HEK293 (cell line): ENCODE results near the gene CAMK2G.

ENCODE experiments used
- CTCF ChIA-PET: fragments of 350-600 bp; formaldehyde crosslinking; extraction: SDS; loops from one replicate; lab custom pipeline; 2021; ENCODE audit warnings: antibody characterized with exemption; lab: Yijun Ruan, JAX
- POLR2A ChIA-PET: fragments of 300-600 bp; formaldehyde crosslinking; extraction: SDS; loops from one replicate; lab custom pipeline; 2020; ENCODE audit warnings: antibody characterized with exemption, inconsistent platforms; lab: Yijun Ruan, JAX
- H3K27ac ChIP-seq: fragments of 200-500 bp; sonication (Bioruptor generic); 2 replicates; pipeline ENCODE4 v1.5.1; 2014; ENCODE audit warnings: low read depth, low read length, control low read depth, inconsistent platforms; ENCODE audit errors: extremely low read depth
- H3K36me3 ChIP-seq, 2 experiments: fragments of 200-500 bp in 1 of 2; sonication (Bioruptor generic) in 1 of 2; 1 replicate in 1 of 2; 2 replicates in 1 of 2; pipeline ENCODE4 v1.5.1; 2014 to 2017; ENCODE audit warnings: inconsistent platforms in 2 of 2, low read length in 2 of 2; ENCODE audit not compliant: control insufficient read depth in 2 of 2, insufficient read depth in 1 of 2
- H3K4me1 ChIP-seq: fragments of 200-500 bp; sonication (Bioruptor generic); 2 replicates; pipeline ENCODE4 v1.5.1; 2014; ENCODE audit warnings: mild to moderate bottlenecking, low read length, inconsistent platforms; ENCODE audit not compliant: control insufficient read depth, insufficient read depth
- H3K4me3 ChIP-seq: 2 replicates; pipeline ENCODE4 v1.5.1; 2011; ENCODE audit warnings: low read depth, mild to moderate bottlenecking, control low read depth, low read length, moderate library complexity
- H3K9me3 ChIP-seq: fragments of 200-500 bp; sonication (Bioruptor generic); 2 replicates; pipeline ENCODE4 v1.5.1; 2014; ENCODE audit warnings: low read depth, low read length, inconsistent platforms; ENCODE audit not compliant: control insufficient read depth, insufficient read depth
- FEZF1 ChIP-seq: fragments of 450-650 bp; formaldehyde crosslinking; IDR thresholded peaks from 2 replicates; pipeline ENCODE4 v1.5.1; 2016; ENCODE audit warnings: missing biosample characterization, missing genetic modification characterization
- GLIS2 ChIP-seq: fragments of 450-650 bp; formaldehyde crosslinking; IDR thresholded peaks from 2 replicates; pipeline ENCODE4 v1.5.1; 2016; ENCODE audit warnings: missing biosample characterization, missing genetic modification characterization
- HOXC10 ChIP-seq: sonication (generic); formaldehyde crosslinking; IDR thresholded peaks from 2 replicates; pipeline ENCODE4 v1.8.1; 2023; ENCODE audit warnings: mild to moderate bottlenecking, missing genetic modification reagents
- MEIS1 ChIP-seq: sonication (generic); formaldehyde crosslinking; IDR thresholded peaks from 2 replicates; pipeline ENCODE4 v1.8.1; 2022; ENCODE audit warnings: missing genetic modification reagents, mild to moderate bottlenecking, borderline replicate concordance
- PBX3 ChIP-seq: sonication (generic); formaldehyde crosslinking; IDR thresholded peaks from 2 replicates; pipeline ENCODE4 v1.8.1; 2022; ENCODE audit warnings: mild to moderate bottlenecking, moderate library complexity, missing genetic modification reagents
- TRIM28 ChIP-seq: IDR thresholded peaks from 2 replicates; pipeline ENCODE4 v1.6.1; 2011; ENCODE audit warnings: low read length, control low read depth, borderline replicate concordance
- WT1 ChIP-seq: fragments of 450-650 bp; formaldehyde crosslinking; IDR thresholded peaks from 2 replicates; pipeline ENCODE4 v1.5.1; 2016; ENCODE audit warnings: missing biosample characterization, missing genetic modification characterization
- ZBTB10 ChIP-seq: fragments of 450-650 bp; formaldehyde crosslinking; IDR thresholded peaks from 2 replicates; pipeline ENCODE4 v1.5.1; 2016; ENCODE audit warnings: missing biosample characterization, missing genetic modification characterization
- ZBTB17 ChIP-seq: fragments of 450-650 bp; formaldehyde crosslinking; IDR thresholded peaks from 2 replicates; pipeline ENCODE4 v1.5.1; 2016; ENCODE audit warnings: missing biosample characterization, missing genetic modification characterization
- ZBTB48 ChIP-seq: fragments of 450-650 bp; formaldehyde crosslinking; IDR thresholded peaks from 2 replicates; pipeline ENCODE4 v1.5.1; 2016; ENCODE audit warnings: missing biosample characterization, missing genetic modification characterization
- ZBTB8A ChIP-seq: fragments of 450-650 bp; formaldehyde crosslinking; IDR thresholded peaks from 2 replicates; pipeline ENCODE4 v1.5.1; 2016; ENCODE audit warnings: missing biosample characterization, missing genetic modification characterization
- ZFHX2 ChIP-seq: fragments of 450-650 bp; formaldehyde crosslinking; conservative IDR thresholded peaks from 2 replicates; pipeline ENCODE4 v1.5.1; 2016; ENCODE audit warnings: missing biosample characterization, missing genetic modification characterization
- ZFP3 ChIP-seq: fragments of 450-650 bp; formaldehyde crosslinking; IDR thresholded peaks from 2 replicates; pipeline ENCODE4 v1.5.1; 2016; ENCODE audit warnings: low read depth, missing biosample characterization, missing genetic modification characterization
- ZNF133 ChIP-seq: fragments of 450-650 bp; formaldehyde crosslinking; IDR thresholded peaks from 2 replicates; pipeline ENCODE4 v1.5.1; 2016; ENCODE audit warnings: missing biosample characterization, missing genetic modification characterization
- ZNF140 ChIP-seq: fragments of 450-650 bp; formaldehyde crosslinking; IDR thresholded peaks from 2 replicates; pipeline ENCODE4 v1.5.1; 2016; ENCODE audit warnings: missing biosample characterization, missing genetic modification characterization
- ZNF18 ChIP-seq: fragments of 450-650 bp; formaldehyde crosslinking; IDR thresholded peaks from 2 replicates; pipeline ENCODE4 v1.5.1; 2016; ENCODE audit warnings: missing biosample characterization, missing genetic modification characterization
- ZNF214 ChIP-seq: fragments of 450-650 bp; formaldehyde crosslinking; IDR thresholded peaks from 2 replicates; pipeline ENCODE4 v1.5.1; 2017; ENCODE audit warnings: missing biosample characterization, mild to moderate bottlenecking, missing genetic modification characterization, borderline replicate concordance
- ZNF274 ChIP-seq, 2 experiments: fragments of 200-500 bp in 1 of 2; fragments of 450-650 bp in 1 of 2; sonication (Bioruptor generic) in 1 of 2; formaldehyde crosslinking in 1 of 2; IDR thresholded peaks; 2 replicates each; pipeline versions ENCODE4 v1.5.1 to v1.6.1; 2014 to 2016; ENCODE audit warnings: borderline replicate concordance in 1 of 2, inconsistent platforms in 1 of 2, low read length in 1 of 2, missing biosample characterization in 1 of 2, missing genetic modification characterization in 1 of 2
- ZNF366 ChIP-seq: fragments of 450-650 bp; formaldehyde crosslinking; conservative IDR thresholded peaks from 2 replicates; pipeline ENCODE4 v1.5.1; 2016; ENCODE audit warnings: missing biosample characterization, missing genetic modification characterization
- ZNF37A ChIP-seq: fragments of 450-650 bp; IDR thresholded peaks from 2 replicates; pipeline ENCODE4 v1.5.1; 2018; ENCODE audit warnings: missing biosample characterization, missing genetic modification characterization
- ZNF48 ChIP-seq: fragments of 450-650 bp; formaldehyde crosslinking; IDR thresholded peaks from 2 replicates; pipeline ENCODE4 v1.5.1; 2016; ENCODE audit warnings: missing biosample characterization, missing genetic modification characterization
- ZNF544 ChIP-seq: fragments of 450-650 bp; formaldehyde crosslinking; IDR thresholded peaks from 2 replicates; pipeline ENCODE4 v1.5.0; 2017; ENCODE audit warnings: missing biosample characterization, missing genetic modification characterization
- ZNF548 ChIP-seq: fragments of 450-650 bp; formaldehyde crosslinking; IDR thresholded peaks from 2 replicates; pipeline ENCODE4 v1.5.1; 2016; ENCODE audit warnings: missing biosample characterization, missing genetic modification characterization
- ZNF561 ChIP-seq: fragments of 450-650 bp; IDR thresholded peaks from 2 replicates; pipeline ENCODE4 v1.5.1; 2018; ENCODE audit warnings: missing biosample characterization, missing genetic modification characterization, borderline replicate concordance
- ZNF645 ChIP-seq: fragments of 450-650 bp; formaldehyde crosslinking; IDR thresholded peaks from 2 replicates; pipeline ENCODE4; 2016; ENCODE audit warnings: missing biosample characterization, missing genetic modification characterization
- ZNF660 ChIP-seq: fragments of 450-650 bp; IDR thresholded peaks from 2 replicates; pipeline ENCODE4 v1.5.1; 2018; ENCODE audit warnings: missing biosample characterization, mild to moderate bottlenecking, missing genetic modification characterization
- ZNF707 ChIP-seq: fragments of 450-650 bp; formaldehyde crosslinking; IDR thresholded peaks from 2 replicates; pipeline ENCODE4 v1.5.1; 2016; ENCODE audit warnings: missing biosample characterization, missing genetic modification characterization
- ZNF776 ChIP-seq: fragments of 450-650 bp; formaldehyde crosslinking; IDR thresholded peaks from 2 replicates; pipeline ENCODE4 v1.5.0; 2017; ENCODE audit warnings: missing biosample characterization, missing genetic modification characterization, borderline replicate concordance
- ZNF837 ChIP-seq: fragments of 450-650 bp; formaldehyde crosslinking; IDR thresholded peaks from 2 replicates; pipeline ENCODE4 v1.5.1; 2016; ENCODE audit warnings: missing biosample characterization, missing genetic modification characterization
- ZSCAN30 ChIP-seq: fragments of 450-650 bp; IDR thresholded peaks from 2 replicates; pipeline ENCODE4 v1.5.1; 2018; ENCODE audit warnings: missing biosample characterization, mild to moderate bottlenecking, missing genetic modification characterization, moderate library complexity
- ZXDB ChIP-seq: fragments of 450-650 bp; formaldehyde crosslinking; IDR thresholded peaks from 2 replicates; pipeline ENCODE4 v1.5.1; 2016; ENCODE audit warnings: missing biosample characterization, missing genetic modification characterization

The CAMK2G gene

GRCh38 chr10:73906524-73907447, 32.4 kb upstream of the CAMK2G start (continued):
- TF ChIP-seq ZNF18 (tag by site-specific recombination) (peak; percentile 73), ZNF561 (tag by site-specific recombination) (0 out of 2 replicates have a peak, but pooled peaks have one; percentile 52), ZFP3 (no peak), ZBTB17 (peak; percentile 63), ZBTB8A (tag by site-specific recombination) (peak; percentile 40), TRIM28 (peak; percentile 42; the same call in 1 of the 2 replicates), ZNF776 (no peak), ZNF48 (no peak), ZXDB (tag by site-specific recombination) (peak; percentile 84), ZNF274 (IDR thresholded peaks at IDR 0.05; ENCODE audit: low read length) (no peak), ZNF274 (tag by site-specific recombination; IDR thresholded peaks at IDR 0.05; ENCODE audit: borderline replicate concordance) (no peak), ZNF707 (tag by site-specific recombination) (no peak), ZNF660 (tag by site-specific recombination) (peak; percentile 81; the same call in 1 of the 2 replicates), ZBTB10 (tag by site-specific recombination) (no peak; the same call in 1 of the 2 replicates)

- CTCF ChIA-PET = interaction anchor here (1.4 to 3.5 kb wide), 2 partner anchors 18 to 35 kb away, joined by 11 to 16 read pairs; no protein-coding TSS in a partner anchor
- H3K4me1 ChIP-seq = no peaks in the 10 kb centered on the region
- no peak for TF ChIP-seq FEZF1 (tag by site-specific recombination)
- no peak for TF ChIP-seq ZNF133 (tag by site-specific recombination)
- no peak for TF ChIP-seq ZNF214
- no peak for TF ChIP-seq ZNF548 (tag by site-specific recombination)
- no peak for TF ChIP-seq ZNF140 (tag by site-specific recombination)
- TF ChIP-seq PBX3 (CRISPR knock-in tag) = no peak
- no peak for TF ChIP-seq ZNF645
- 0 out of 2 replicates have a peak, but pooled peaks have one; percentile 31 for TF ChIP-seq WT1 (tag by site-specific recombination)
- TF ChIP-seq MEIS1 = no peak
- no peak for TF ChIP-seq ZNF544 (tag by site-specific recombination)
- TF ChIP-seq ZNF37A = no peak
- TF ChIP-seq ZNF837 (tag by site-specific recombination) = no peak
- TF ChIP-seq ZFHX2 (tag by site-specific recombination) = peak; percentile 66
- no peak for TF ChIP-seq ZNF366 (tag by site-specific recombination)
- TF ChIP-seq GLIS2 (tag by site-specific recombination) = no peak
- no peak for TF ChIP-seq ZBTB48 (tag by site-specific recombination)
- TF ChIP-seq ZSCAN30 (tag by site-specific recombination) = no peak
- TF ChIP-seq HOXC10 (CRISPR knock-in tag) = no peak
Observed at GRCh38 chr10:73905256-73906020, 31.1 kb upstream of the CAMK2G start.

More at GRCh38 chr10:73905256-73906020, 31.1 kb upstream of the CAMK2G start:
- H3K9me3 ChIP-seq = no peaks in the 10 kb centered on the region
- H3K36me3 ChIP-seq = no peaks in the 10 kb centered on the region
- H3K27ac ChIP-seq = no peak overlapping the region
- POLR2A ChIA-PET = no interaction called here
- no peak overlapping the region for H3K4me3 ChIP-seq
